ENCODE measurements around the gene ENTPD5. TPM values are rescaled to one million over a fixed set of nuclear protein-coding genes. Genes with fewer than 3 reads are reported as not detected.
"Not testable (repeated sequence)": the region's sequence is repeated elsewhere in the genome, so short reads cannot be mapped to it uniquely, and the experiment has no call there.

Gene ENTPD5
- polyA plus RNA-seq, 10 donors = 11.1 to 18.1 (median 14.1) TPM

GRCh38 chr14:74014299-74014698 is 4.8 kb downstream of the ENTPD5 start:
- no peak for DNase-seq

GRCh38 chr14:74008843-74009499 is 10.1 kb downstream of the ENTPD5 start:
- no peak for DNase-seq

- DNase-seq = not testable (repeated sequence)
These were observed 13.4 kb downstream of the ENTPD5 start for GRCh38 chr14:74005664-74006063.

GRCh38 chr14:73998726-73999125 is 20.4 kb downstream of the ENTPD5 start:
- no peak for DNase-seq

GRCh38 chr14:73997944-73998447 is 21.1 kb downstream of the ENTPD5 start:
- no peak for DNase-seq

GRCh38 chr14:73997108-73997943 is 21.8 kb downstream of the ENTPD5 start:
- DNase-seq = no peak

- no peak for DNase-seq
These were observed 22.4 kb downstream of the ENTPD5 start for GRCh38 chr14:73996731-73997107.

- no peak for DNase-seq
These were observed 23.1 kb downstream of the ENTPD5 start for GRCh38 chr14:73995977-73996378.

- not testable (repeated sequence) for DNase-seq
These were observed 24.2 kb downstream of the ENTPD5 start for GRCh38 chr14:73994926-73995325.

- DNase-seq = no peak
These were observed 28.0 kb downstream of the ENTPD5 start for GRCh38 chr14:73991092-73991491.

- DNase-seq = not testable (repeated sequence)
These were observed 30.4 kb downstream of the ENTPD5 start for GRCh38 chr14:73988656-73989055.

GRCh38 chr14:73988065-73988464 is 31.0 kb downstream of the ENTPD5 start:
- DNase-seq = no peak

- no peak for DNase-seq
These were observed 41.2 kb downstream of the ENTPD5 start for GRCh38 chr14:73977896-73978295.

- DNase-seq = no peak
These were observed 43.0 kb downstream of the ENTPD5 start for GRCh38 chr14:73976125-73976524.

- DNase-seq = peak; percentile 22 to 42 (median 23)
These were observed 45.6 kb downstream of the ENTPD5 start for GRCh38 chr14:73973497-73973896.

- no peak for DNase-seq
These were observed 50.2 kb downstream of the ENTPD5 start for GRCh38 chr14:73968885-73969284.

- no peak for DNase-seq
These were observed 53.9 kb downstream of the ENTPD5 start for GRCh38 chr14:73965216-73965615.

GRCh38 chr14:73961192-73961591 is 57.9 kb downstream of the ENTPD5 start:
- no peak for DNase-seq

- DNase-seq = peak; percentile 30 to 47 (median 34)
These were observed 60.5 kb downstream of the ENTPD5 start for GRCh38 chr14:73958591-73958990.

GRCh38 chr14:73955674-73956073 is 63.4 kb downstream of the ENTPD5 start:
- no peak for DNase-seq

GRCh38 chr14:73953731-73954130 is 65.4 kb downstream of the ENTPD5 start:
- DNase-seq = no peak

- peak; percentile 98 to 99 (median 98) for DNase-seq
These were observed 69.0 kb downstream of the ENTPD5 start, which contains the start of the genes COQ6 and FAM161B for GRCh38 chr14:73949752-73950734. Gene COQ6, plus strand, starts transcription at chr14:73950302. Its CDS starts 31 bp downstream, at chr14:73950333. Gene FAM161B, minus strand, starts transcription at chr14:73950094. Its CDS starts 68 bp downstream, at chr14:73950026.
